Caco-2 (cell line): ENCODE measurements around the gene LGI1. TPM values are rescaled to one million over a fixed set of nuclear protein-coding genes. Genes with fewer than 3 reads are reported as not detected.
A peak's percentile ranks its signal among the peaks of the same experiment; 100 is the strongest.

ENCODE experiments used
- BruUV-seq: library from RNA; stranded (reverse); fragments of 400-500 nt; replicated peaks from 2 replicates; lab custom pipeline; 2021; lab: Mats Ljungman, UMichigan
- CTCF ChIA-PET: fragments of 300-600 bp; sonication (Branson Sonifier 250); formaldehyde crosslinking; loops from one replicate; lab custom pipeline; 2022; ENCODE audit warnings: antibody characterized with exemption; lab: Charles Lee
- POLR2A ChIA-PET: fragments of 300-600 bp; sonication (Branson Sonifier 250); formaldehyde crosslinking; loops from one replicate; lab custom pipeline; 2022; ENCODE audit warnings: antibody characterized with exemption; lab: Charles Lee
- DNase-seq, 2 experiments: peaks; one replicate each; pipeline versions ENCODE4 v3.0.0 to v3.0.0-alpha.2; 2020 to 2022
- H3K27me3 ChIP-seq: replicated peaks from 2 replicates; pipeline ENCODE4 v1.6.0; 2011; ENCODE audit warnings: low read length; ENCODE audit not compliant: control insufficient read depth, insufficient read depth
- H3K36me3 ChIP-seq: 2 replicates; pipeline ENCODE4 v1.5.1; 2011; ENCODE audit warnings: low read length; ENCODE audit not compliant: control insufficient read depth, insufficient read depth
- H3K4me1 ChIP-seq: fragments of 250-450 bp; sonication (Bioruptor Pico); 2 replicates; pipeline ENCODE4 v1.5.1; 2020; ENCODE audit warnings: mild to moderate bottlenecking
- H3K4me3 ChIP-seq: 2 replicates; pipeline ENCODE4 v1.5.1; 2011; ENCODE audit warnings: low read depth, mild to moderate bottlenecking, control low read depth, low read length
- H3K9me3 ChIP-seq: fragments of 250-450 bp; sonication (Bioruptor Pico); 2 replicates; pipeline ENCODE4 v1.5.1; 2020; ENCODE audit warnings: mild to moderate bottlenecking, moderate library complexity
- H3K27ac Mint-ChIP-seq: one replicate; pipeline ENCODE4 v1.8.0; 2022; ENCODE audit warnings: mixed read lengths; ENCODE audit not compliant: unreplicated experiment
- H3K27me3 Mint-ChIP-seq: one replicate; pipeline ENCODE4 v1.8.0; 2022; ENCODE audit warnings: mixed read lengths; ENCODE audit not compliant: insufficient read depth, unreplicated experiment
- H3K36me3 Mint-ChIP-seq: one replicate; pipeline ENCODE4 v1.8.0; 2022; ENCODE audit warnings: mild to moderate bottlenecking, mixed read lengths; ENCODE audit not compliant: insufficient read depth, unreplicated experiment
- H3K4me1 Mint-ChIP-seq: one replicate; pipeline ENCODE4 v1.8.0; 2022; ENCODE audit warnings: low read depth, mixed read lengths; ENCODE audit not compliant: unreplicated experiment
- H3K4me3 Mint-ChIP-seq: one replicate; pipeline ENCODE4 v1.8.0; 2022; ENCODE audit warnings: mild to moderate bottlenecking, moderate library complexity, mixed read lengths; ENCODE audit not compliant: unreplicated experiment
- H3K9me3 Mint-ChIP-seq: one replicate; pipeline ENCODE4 v1.8.0; 2022; ENCODE audit warnings: mixed read lengths; ENCODE audit not compliant: unreplicated experiment
- intact Hi-C: fragments of 100-400 bp; cut with micrococcal nuclease; formaldehyde crosslinking; loops from one replicate; pipeline ENCODE4 v1.10.0; 2022; ENCODE audit not compliant: unreplicated experiment
- total RNA-seq: library from RNA; stranded (reverse); gene quantifications from 2 replicates; pipeline ENCODE4 v1.2.3, GENCODE V29; 2022
- TF ChIP-seq, protein P1 (sequence below), 2 experiments: fragments of 200-600 bp in 1 of 2; IDR thresholded peaks; 1 replicate in 1 of 2; 2 replicates in 1 of 2; pipeline versions ENCODE4 v1.5.1 to v1.8.0; 2011 to 2022; ENCODE audit warnings: antibody characterized with exemption in 1 of 2, control low read depth in 1 of 2, inconsistent platforms in 1 of 2, low read depth in 1 of 2, low read length in 1 of 2, mild to moderate bottlenecking in 1 of 2, moderate library complexity in 1 of 2; ENCODE audit not compliant: insufficient read depth in 1 of 2, severe bottlenecking in 1 of 2, unreplicated experiment in 1 of 2

LGI1 gene
- total RNA-seq, 1 experiment from 2014 or later = 0.48 TPM

DNA sequence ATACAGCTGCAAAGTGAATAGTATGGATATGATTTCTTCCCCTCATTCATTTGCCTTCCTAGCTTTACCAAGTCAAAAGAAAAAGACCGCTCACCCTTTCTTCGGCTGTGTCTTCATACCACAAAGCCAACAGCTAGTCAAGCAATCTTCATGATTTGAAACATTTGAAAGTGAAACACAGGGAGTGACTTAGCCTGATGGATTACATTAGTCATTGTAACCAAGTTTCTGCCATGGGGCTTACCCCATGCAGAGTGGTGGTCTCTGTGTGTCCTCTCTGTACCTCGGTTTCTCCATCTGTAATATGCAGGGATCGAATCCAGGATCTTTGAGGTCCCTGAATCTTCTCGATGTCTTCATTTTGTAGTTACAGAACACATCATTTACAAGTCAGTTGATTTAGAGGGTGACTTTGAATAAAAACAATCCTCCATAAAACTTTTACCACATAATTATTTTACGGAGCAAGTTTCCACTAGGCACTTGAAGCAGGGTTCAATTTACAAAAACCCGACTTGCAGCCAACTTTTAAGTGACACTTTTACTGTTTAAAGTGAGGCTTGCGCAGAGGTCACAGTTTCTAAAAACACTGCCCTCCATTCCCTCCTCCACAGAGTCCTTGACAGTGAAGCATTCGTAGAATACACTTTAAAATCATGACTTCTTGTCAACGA is 2.2 kb upstream of the LGI1 start:
- H3K27me3 ChIP-seq = no peaks in the 10 kb centered on the region; the same call in 1 of the 2 replicates
- Mint-ChIP-seq H3K4me1 (peaks cover 24% of the 10 kb centered on the region), H3K36me3 (no peaks in the 10 kb centered on the region), H3K9me3 (no peaks in the 10 kb centered on the region), H3K4me3 (no peak overlapping the region), H3K27me3 (no peaks in the 10 kb centered on the region), H3K27ac (no peak overlapping the region)
- TF ChIP-seq, protein P1, sequence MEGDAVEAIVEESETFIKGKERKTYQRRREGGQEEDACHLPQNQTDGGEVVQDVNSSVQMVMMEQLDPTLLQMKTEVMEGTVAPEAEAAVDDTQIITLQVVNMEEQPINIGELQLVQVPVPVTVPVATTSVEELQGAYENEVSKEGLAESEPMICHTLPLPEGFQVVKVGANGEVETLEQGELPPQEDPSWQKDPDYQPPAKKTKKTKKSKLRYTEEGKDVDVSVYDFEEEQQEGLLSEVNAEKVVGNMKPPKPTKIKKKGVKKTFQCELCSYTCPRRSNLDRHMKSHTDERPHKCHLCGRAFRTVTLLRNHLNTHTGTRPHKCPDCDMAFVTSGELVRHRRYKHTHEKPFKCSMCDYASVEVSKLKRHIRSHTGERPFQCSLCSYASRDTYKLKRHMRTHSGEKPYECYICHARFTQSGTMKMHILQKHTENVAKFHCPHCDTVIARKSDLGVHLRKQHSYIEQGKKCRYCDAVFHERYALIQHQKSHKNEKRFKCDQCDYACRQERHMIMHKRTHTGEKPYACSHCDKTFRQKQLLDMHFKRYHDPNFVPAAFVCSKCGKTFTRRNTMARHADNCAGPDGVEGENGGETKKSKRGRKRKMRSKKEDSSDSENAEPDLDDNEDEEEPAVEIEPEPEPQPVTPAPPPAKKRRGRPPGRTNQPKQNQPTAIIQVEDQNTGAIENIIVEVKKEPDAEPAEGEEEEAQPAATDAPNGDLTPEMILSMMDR (IDR thresholded peaks at IDR 0.05; ENCODE audit: insufficient read depth in 1 of 2, low read depth in 1 of 2, low read length in 1 of 2, severe bottlenecking in 1 of 2, unreplicated experiment in 1 of 2) = no peak
- DNase-seq = no peak
- BruUV-seq = no TSS peak
- H3K4me1 ChIP-seq = peaks cover 17% of the 10 kb centered on the region
- ChIA-PET CTCF (interaction anchor here (1.7 kb wide), 1 partner anchor 9 kb away, joined by 9 read pairs; no protein-coding TSS in a partner anchor), POLR2A (no interaction called here)
- no peaks in the 10 kb centered on the region for H3K9me3 ChIP-seq
- H3K4me3 ChIP-seq = no peak overlapping the region
- intact Hi-C loops = no loop called here
- no peaks in the 10 kb centered on the region for H3K36me3 ChIP-seq

DNA sequence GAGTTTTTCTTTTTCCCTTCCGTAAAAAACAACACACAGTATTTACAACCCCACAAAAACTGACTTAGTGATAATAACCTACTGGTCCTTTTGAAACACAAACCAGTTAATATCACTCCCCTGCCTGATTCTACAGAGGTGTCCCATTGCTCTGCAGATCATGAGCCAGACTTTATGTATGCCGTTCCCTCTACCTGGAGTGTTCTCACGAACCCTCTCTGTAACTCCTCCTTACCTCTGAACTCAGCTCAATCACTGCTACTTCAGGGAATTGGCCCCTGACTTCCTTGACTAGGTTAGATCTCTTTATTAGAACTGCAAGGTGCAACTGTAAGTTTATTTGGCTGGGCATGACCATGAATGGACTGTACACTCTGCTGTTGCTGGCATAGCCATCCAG is 1.6 kb upstream of the LGI1 start:
- Mint-ChIP-seq H3K4me1 (peaks cover 24% of the 10 kb centered on the region), H3K27me3 (no peaks in the 10 kb centered on the region), H3K36me3 (no peaks in the 10 kb centered on the region), H3K27ac (no peak overlapping the region), H3K4me3 (no peak overlapping the region), H3K9me3 (no peaks in the 10 kb centered on the region)
- TF ChIP-seq, protein P1 (IDR thresholded peaks at IDR 0.05; ENCODE audit: insufficient read depth in 1 of 2, low read depth in 1 of 2, low read length in 1 of 2, severe bottlenecking in 1 of 2, unreplicated experiment in 1 of 2) = no peak
- Histone ChIP-seq H3K4me1 (peaks cover 17% of the 10 kb centered on the region), H3K4me3 (no peak overlapping the region), H3K36me3 (no peaks in the 10 kb centered on the region), H3K27me3 (no peaks in the 10 kb centered on the region; the same call in 1 of the 2 replicates), H3K9me3 (no peaks in the 10 kb centered on the region)
- ChIA-PET POLR2A (no interaction called here), CTCF (interaction anchor here (1.7 kb wide), 1 partner anchor 9 kb away, joined by 9 read pairs; no protein-coding TSS in a partner anchor)
- intact Hi-C loops = no loop called here
- BruUV-seq = no TSS peak
- no peak for DNase-seq

GRCh38 chr10:93757136-93757535 is 600 bp upstream of the LGI1 start:
- intact Hi-C loops = no loop called here
- H3K27ac Mint-ChIP-seq = no peak overlapping the region

More at GRCh38 chr10:93757136-93757535, 600 bp upstream of the LGI1 start:
- Histone ChIP-seq H3K9me3 (no peaks in the 10 kb centered on the region), H3K4me1 (peaks cover 11% of the 10 kb centered on the region), H3K27me3 (no peaks in the 10 kb centered on the region), H3K4me3 (no peak overlapping the region), H3K36me3 (no peaks in the 10 kb centered on the region)
- H3K36me3 Mint-ChIP-seq = no peaks in the 10 kb centered on the region
- H3K27me3 Mint-ChIP-seq = no peaks in the 10 kb centered on the region
- H3K4me3 Mint-ChIP-seq = no peak overlapping the region
- no TSS peak for BruUV-seq
- no peak for DNase-seq
- CTCF ChIA-PET = interaction anchor here (1.4 to 1.7 kb wide), 2 partner anchors 10 to 58 kb away, joined by 7 to 9 read pairs; no protein-coding TSS in a partner anchor
- POLR2A ChIA-PET = no interaction called here
- H3K4me1 Mint-ChIP-seq = peaks cover 18% of the 10 kb centered on the region
- H3K9me3 Mint-ChIP-seq = no peaks in the 10 kb centered on the region
- TF ChIP-seq, protein P1 (IDR thresholded peaks at IDR 0.05; ENCODE audit: insufficient read depth in 1 of 2, low read depth in 1 of 2, low read length in 1 of 2, severe bottlenecking in 1 of 2, unreplicated experiment in 1 of 2) = peak in 1 of 2 experiments; percentile 10
